GM12892 (cell line): ENCODE results near the gene LBX1.

Source experiments
- DNase-seq: peaks from one replicate; pipeline ENCODE4 v3.0.0; 2011; ENCODE audit not compliant: insufficient read length
- FAIRE-seq: peaks from 2 replicates; lab custom pipeline; 2011; peaks lifted over from hg19 to GRCh38; lab: Jason Lieb, UNC
- POLR2A ChIP-seq: IDR thresholded peaks from 2 replicates; pipeline ENCODE4 v1.6.1; 2011; ENCODE audit warnings: low read depth, low read length, control low read depth
- POLR2AphosphoS5 ChIP-seq: IDR thresholded peaks from 2 replicates; pipeline ENCODE4 v1.6.1; 2011; ENCODE audit warnings: low read depth, low read length, control low read depth
- TAF1 ChIP-seq: IDR thresholded peaks from 2 replicates; pipeline ENCODE4 v1.6.1; 2011; ENCODE audit warnings: low read depth, mild to moderate bottlenecking, control low read depth, low read length, borderline replicate concordance

The LBX1 gene

GRCh38 chr10:101221963-101222531 is 7.2 kb downstream of the LBX1 start:
- TF ChIP-seq POLR2AphosphoS5 = no peak
- no peak for TF ChIP-seq POLR2A
- no peak for TF ChIP-seq TAF1
- no peak for DNase-seq
- no peak for FAIRE-seq

- FAIRE-seq (no peak), DNase-seq (no peak)
- no peak for TF ChIP-seq TAF1
- TF ChIP-seq POLR2A = no peak
- no peak for TF ChIP-seq POLR2AphosphoS5
Observed at GRCh38 chr10:101221549-101221948, 7.7 kb downstream of the LBX1 start.

GRCh38 chr10:101219946-101220451 is 9.3 kb downstream of the LBX1 start:
- DNase-seq = no peak
- TF ChIP-seq TAF1 = no peak
- TF ChIP-seq POLR2AphosphoS5 = no peak
- FAIRE-seq = no peak

- DNase-seq = no peak
- no peak for TF ChIP-seq POLR2A
- TF ChIP-seq POLR2AphosphoS5 = no peak
- no peak for TF ChIP-seq TAF1
- no peak for FAIRE-seq
Observed at GRCh38 chr10:101219139-101219945, 9.9 kb downstream of the LBX1 start.

GRCh38 chr10:101218351-101219138 is 10.7 kb downstream of the LBX1 start:
- TF ChIP-seq POLR2A (no peak), POLR2AphosphoS5 (no peak), TAF1 (no peak)
- FAIRE-seq (no peak), DNase-seq (no peak)

- TF ChIP-seq TAF1 = no peak
- no peak for TF ChIP-seq POLR2AphosphoS5
- no peak for TF ChIP-seq POLR2A
- DNase-seq = no peak
- FAIRE-seq = no peak
Observed at GRCh38 chr10:101217450-101218281, 11.6 kb downstream of the LBX1 start.

- no peak for FAIRE-seq
- no peak for TF ChIP-seq TAF1
- TF ChIP-seq POLR2A = no peak
Observed at GRCh38 chr10:101217044-101217425, 12.2 kb downstream of the LBX1 start.

GRCh38 chr10:101216207-101217043 is 12.8 kb downstream of the LBX1 start:
- FAIRE-seq = no peak

More at GRCh38 chr10:101217044-101217425, 12.2 kb downstream of the LBX1 start:
- no peak for DNase-seq

GRCh38 chr10:101215397-101216206 is 13.7 kb downstream of the LBX1 start:
- no peak for TF ChIP-seq POLR2A
- no peak for TF ChIP-seq POLR2AphosphoS5
- TF ChIP-seq TAF1 = no peak
- FAIRE-seq (no peak), DNase-seq (no peak)

More at GRCh38 chr10:101216207-101217043, 12.8 kb downstream of the LBX1 start:
- TF ChIP-seq TAF1 (no peak), POLR2AphosphoS5 (no peak), POLR2A (no peak)
- DNase-seq = no peak
